Adrenal gland (tissue), 5 donors: Measurements from ENCODE around the gene TRAPPC12.

ENCODE experiments used
- CTCF ChIP-seq, 6 experiments: fragments of 450-650 bp in 4 of 6; fragments of 200-600 bp in 2 of 6; sonication (generic) in 1 of 6; IDR thresholded peaks; 1 replicate in 5 of 6; 2 replicates in 1 of 6; pipeline versions ENCODE4 v1.5.1 to v1.8.0; 2016 to 2021; ENCODE audit warnings: antibody characterized with exemption in 6 of 6, mild to moderate bottlenecking in 2 of 6, moderate library complexity in 1 of 6
- POLR2A ChIP-seq, 2 donors: fragments of 450-650 bp; IDR thresholded peaks; one replicate each; pipeline ENCODE4 v1.6.1; 2017; ENCODE audit warnings: antibody characterized with exemption in 2 of 2, mild to moderate bottlenecking in 2 of 2, moderate library complexity in 1 of 2
- donor health status: DM: no; HTN: no; CAD: no.

GRCh38 chr2:3413697-3414096, 34.2 kb downstream of the TRAPPC12 start:
- TF ChIP-seq CTCF (IDR thresholded peaks at IDR 0.05) (no peak), POLR2A (IDR thresholded peaks at IDR 0.05) (no peak)
